HepG2 (cell line): ENCODE data around the gene PSMB2. TPM values are rescaled to one million over a fixed set of nuclear protein-coding genes. Genes with fewer than 3 reads are reported as not detected.

Experiments used
- ATAC-seq: fragments of 200-7000 bp; cut with Tn5 transposase; 3 replicates; pipeline ENCODE4 v1.9.1; 2020; ENCODE audit warnings: mild to moderate bottlenecking, moderate library complexity
- BruUV-seq: library from RNA; stranded (reverse); fragments of 400-500 nt; replicated peaks from 2 replicates; lab custom pipeline; 2021; lab: Mats Ljungman, UMichigan
- CTCF ChIA-PET: fragments of 300-600 bp; formaldehyde crosslinking; extraction: SDS; loops from one replicate; lab custom pipeline; 2021; ENCODE audit warnings: low total read pairs, inconsistent platforms, low intra/inter-chr PET ratio; lab: Yijun Ruan, JAX
- POLR2A ChIA-PET: fragments of 350-600 bp; sonication (Branson Sonifier 250); formaldehyde crosslinking; loops from one replicate; lab custom pipeline; 2020; ENCODE audit warnings: antibody characterized with exemption, inconsistent platforms; lab: Yijun Ruan, JAX
- DNase-seq: peaks from one replicate; pipeline ENCODE4 v3.0.0-alpha.2; 2015; ENCODE audit warnings: low spot score
- FAIRE-seq: peaks from 3 replicates; lab custom pipeline; 2011; peaks lifted over from hg19 to GRCh38; lab: Jason Lieb, UNC
- H2AFZ ChIP-seq: one replicate; pipeline ENCODE4 v1.6.1; 2011; ENCODE audit warnings: low read length, inconsistent platforms
- H3K27ac ChIP-seq: fragments of 300-600 bp; 3 replicates; pipeline ENCODE4 v1.8.0; 2011; ENCODE audit warnings: mixed run types, mild to moderate bottlenecking, mixed read lengths, low read length, inconsistent platforms; ENCODE audit not compliant: insufficient read depth; ENCODE audit errors: extremely low read length
- H3K27me3 ChIP-seq, 2 experiments: fragments of 200-600 bp in 1 of 2; 2 replicates in 1 of 2; 3 replicates in 1 of 2; pipeline versions ENCODE4 v1.6.0 to v1.8.0; 2011; ENCODE audit warnings: low read length in 2 of 2, mild to moderate bottlenecking in 2 of 2, moderate library complexity in 2 of 2, inconsistent platforms in 1 of 2; ENCODE audit not compliant: insufficient read depth in 2 of 2, control insufficient read depth in 1 of 2
- H3K36me3 ChIP-seq, 2 experiments: fragments of 200-600 bp in 1 of 2; replicated peaks in 1 of 2; 2 replicates in 1 of 2; 3 replicates in 1 of 2; pipeline versions ENCODE4 v1.5.1 to v1.8.0; 2011; ENCODE audit warnings: low read length in 2 of 2, inconsistent platforms in 1 of 2; ENCODE audit not compliant: insufficient read depth in 2 of 2, control insufficient read depth in 1 of 2
- H3K4me1 ChIP-seq: 2 replicates; pipeline ENCODE4 v1.5.1; 2012; ENCODE audit warnings: low read length, inconsistent platforms; ENCODE audit not compliant: insufficient read depth
- H3K4me2 ChIP-seq: 2 replicates; pipeline ENCODE4 v1.6.0; 2011; ENCODE audit warnings: low read depth, low read length, inconsistent platforms
- H3K4me3 ChIP-seq, 3 experiments: fragments of 200-600 bp in 1 of 3; sonication (generic), shearing (Covaris generic) in 1 of 3; replicated peaks in 1 of 3; 2 replicates each; pipeline ENCODE4 v1.5.1; 2011 to 2016; ENCODE audit warnings: low read length in 3 of 3, inconsistent platforms in 2 of 3, low read depth in 2 of 3, mild to moderate bottlenecking in 2 of 3, control low read depth in 1 of 3, mixed read lengths in 1 of 3; ENCODE audit not compliant: insufficient read depth in 1 of 3
- H3K79me2 ChIP-seq: one replicate; pipeline ENCODE4 v1.6.1; 2011; ENCODE audit warnings: low read length, inconsistent platforms; ENCODE audit not compliant: insufficient read depth
- H3K9ac ChIP-seq: 2 replicates; pipeline ENCODE4 v1.6.0; 2011; ENCODE audit warnings: mild to moderate bottlenecking, low read depth, low read length, inconsistent platforms; ENCODE audit not compliant: insufficient read depth
- H3K9me3 ChIP-seq: 2 replicates; pipeline ENCODE4 v1.5.1; 2012; ENCODE audit warnings: mild to moderate bottlenecking, low read length
- H4K20me1 ChIP-seq: 2 replicates; pipeline ENCODE4 v1.6.0; 2011; ENCODE audit warnings: inconsistent platforms, mild to moderate bottlenecking, low read length, moderate library complexity; ENCODE audit not compliant: insufficient read depth
- ATF6 ChIP-seq: sonication (generic); formaldehyde crosslinking; conservative IDR thresholded peaks from 2 replicates; pipeline ENCODE4 v1.4.0; 2020; ENCODE audit warnings: missing genetic modification reagents
- CHD2 ChIP-seq: IDR thresholded peaks from 2 replicates; pipeline ENCODE4 v1.6.1; 2011; ENCODE audit warnings: low read depth, low read length, improper control_type of control experiment
- GATAD2A ChIP-seq: IDR thresholded peaks from 2 replicates; pipeline ENCODE4 v1.6.1; 2016
- HDAC1 ChIP-seq: sonication (generic); formaldehyde crosslinking; IDR thresholded peaks from 2 replicates; pipeline ENCODE4 v1.5.1; 2020; ENCODE audit warnings: mild to moderate bottlenecking, missing genetic modification reagents
- MEF2D ChIP-seq: sonication (generic); formaldehyde crosslinking; IDR thresholded peaks from 2 replicates; pipeline ENCODE4 v1.5.1; 2020; ENCODE audit warnings: mild to moderate bottlenecking, missing genetic modification reagents
- MEIS1 ChIP-seq: sonication (generic); formaldehyde crosslinking; IDR thresholded peaks from 2 replicates; pipeline ENCODE4 v1.9.0; 2021; ENCODE audit warnings: mild to moderate bottlenecking, missing genetic modification reagents, moderate library complexity, borderline replicate concordance
- SMAD1 ChIP-seq: sonication (generic); formaldehyde crosslinking; IDR thresholded peaks from 2 replicates; pipeline ENCODE4 v1.4.0; 2020; ENCODE audit warnings: missing genetic modification reagents, low read depth, mild to moderate bottlenecking, borderline replicate concordance
- SP5 ChIP-seq: IDR thresholded peaks from 2 replicates; pipeline ENCODE4 v1.6.1; 2016; ENCODE audit warnings: low read depth, borderline replicate concordance
- TIGD3 ChIP-seq: sonication (generic); formaldehyde crosslinking; IDR thresholded peaks from 2 replicates; pipeline ENCODE4 v1.5.1; 2020; ENCODE audit warnings: mild to moderate bottlenecking, missing genetic modification reagents, borderline replicate concordance
- ZNF24 ChIP-seq: fragments of 450-650 bp; IDR thresholded peaks from 2 replicates; pipeline ENCODE4 v1.6.1; 2017; ENCODE audit warnings: antibody characterized with exemption, mild to moderate bottlenecking
- ZNF362 ChIP-seq: sonication (generic); formaldehyde crosslinking; IDR thresholded peaks from 2 replicates; pipeline ENCODE4 v1.4.0; 2020; ENCODE audit warnings: missing genetic modification reagents, mild to moderate bottlenecking, borderline replicate concordance
- ZNF441 ChIP-seq: sonication (generic); formaldehyde crosslinking; IDR thresholded peaks from 2 replicates; pipeline ENCODE4 v1.7.0; 2021; ENCODE audit warnings: missing genetic modification reagents, borderline replicate concordance
- ZSCAN25 ChIP-seq: sonication (generic); formaldehyde crosslinking; IDR thresholded peaks from 2 replicates; pipeline ENCODE4 v1.8.0; 2022; ENCODE audit warnings: mild to moderate bottlenecking, missing genetic modification reagents
- WGBS: methylation state at CpG from one replicate; pipeline ENCODE4 v1.1.6; 2017; ENCODE audit warnings: low lambda C conversion rate; 5-methylcytosine and 5-hydroxymethylcytosine counted together
- in situ Hi-C: cut with HindIII; loops from 2 replicates; pipeline ENCODE4 v1.10.0; 2017; ENCODE audit warnings: low pct_unique_long_range_greater_than_20kb; ENCODE audit not compliant: extremely low pct_ligation_motif_present
- intact Hi-C: fragments of 100-400 bp; cut with micrococcal nuclease; formaldehyde crosslinking; loops from one replicate; pipeline ENCODE4 v1.10.0; 2022; ENCODE audit not compliant: unreplicated experiment
- polyA plus RNA-seq, 8 experiments: library from polyadenylated mRNA; depleted of rRNA in 3 of 8; stranded (reverse) in 7 of 8; unstranded in 1 of 8; fragments of >200 nt; fragmentation: Illumina TruSeq in 4 of 8; extraction: Trizol in 4 of 8; gene quantifications; 2 replicates each; pipeline versions ENCODE4 v1.2.1 to v1.2.3, GENCODE V29; 2011 to 2016; ENCODE audit warnings: low read depth in 4 of 8, missing spikeins in 1 of 8, mixed read lengths in 1 of 8; ENCODE audit not compliant: insufficient read depth in 1 of 8
- total RNA-seq, 5 experiments: library from RNA; depleted of rRNA; stranded (reverse); fragments of >200 nt; fragmentation: Illumina TruSeq; extraction: Trizol; gene quantifications; 2 replicates each; pipeline ENCODE4 v1.2.3, GENCODE V29; 2016; ENCODE audit warnings: low read depth in 1 of 5
- TF ChIP-seq, protein P1 (sequence below): sonication (generic); formaldehyde crosslinking; IDR thresholded peaks from 2 replicates; pipeline ENCODE4 v1.4.0; 2020; ENCODE audit warnings: missing genetic modification reagents, mild to moderate bottlenecking, borderline replicate concordance
- TF ChIP-seq, protein P2 (sequence below): sonication (generic); formaldehyde crosslinking; IDR thresholded peaks from 2 replicates; pipeline ENCODE4 v1.4.0; 2020; ENCODE audit warnings: mild to moderate bottlenecking, missing genetic modification reagents
- TF ChIP-seq, protein P3 (sequence below), 2 experiments: fragments of 450-650 bp in 1 of 2; sonication (generic) in 1 of 2; formaldehyde crosslinking; IDR thresholded peaks; 2 replicates each; pipeline versions ENCODE4 v1.5.0 to v1.8.0; 2020 to 2022; ENCODE audit warnings: mild to moderate bottlenecking in 1 of 2, missing genetic modification reagents in 1 of 2

The PSMB2 gene
- total and polyA plus RNA-seq, 2 of the 13 experiments (the other 11 are each of a cell fraction or from before 2014, with no cell fraction given) = 60.6 to 62.2 TPM

DNA sequence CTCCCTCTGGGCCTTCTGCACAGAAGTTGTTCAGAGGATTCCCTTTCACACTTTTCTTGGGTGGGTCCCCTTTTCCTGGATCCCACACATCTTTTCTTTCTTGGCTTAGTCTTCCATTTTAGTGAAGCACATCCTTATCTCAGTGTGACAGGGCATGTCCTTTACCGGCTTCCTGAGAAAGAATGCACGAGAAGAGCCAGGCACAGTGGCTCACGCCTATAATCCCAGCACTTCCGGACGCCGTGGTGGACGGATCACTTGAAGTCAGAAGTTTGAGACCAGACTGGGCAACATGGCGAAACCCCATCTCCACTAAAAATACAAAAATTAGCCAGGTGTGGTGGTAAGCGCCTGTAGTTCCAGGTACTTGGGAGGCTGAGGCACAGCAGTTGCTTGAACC lies 22.1 kb upstream of the PSMB2 start:
- Histone ChIP-seq H3K9me3 (no peaks in the 10 kb centered on the region), H3K79me2 (no peaks in the 10 kb centered on the region), H3K27ac (no peak overlapping the region), H2AFZ (no peak overlapping the region), H4K20me1 (no peaks in the 10 kb centered on the region), H3K4me1 (no peaks in the 10 kb centered on the region), H3K4me2 (no peak overlapping the region), H3K36me3 (no peaks in the 10 kb centered on the region), H3K27me3 (peaks cover 0 to 17% of the 10 kb centered on the region in 2 experiments; a peak in 2 of 5 replicates), H3K4me3 (no peak overlapping the region), H3K9ac (no peak overlapping the region)
- CTCF ChIA-PET = no interaction called here
- no peak for FAIRE-seq
- no peak for ATAC-seq
- 46% methylated on average over 9 of the region's 9 CpGs for WGBS
- no peak for DNase-seq
- POLR2A ChIA-PET = no interaction called here
- no TSS peak for BruUV-seq
- intact Hi-C loops (no loop called here), in situ Hi-C loops (no loop called here)
- TF ChIP-seq, protein P1, sequence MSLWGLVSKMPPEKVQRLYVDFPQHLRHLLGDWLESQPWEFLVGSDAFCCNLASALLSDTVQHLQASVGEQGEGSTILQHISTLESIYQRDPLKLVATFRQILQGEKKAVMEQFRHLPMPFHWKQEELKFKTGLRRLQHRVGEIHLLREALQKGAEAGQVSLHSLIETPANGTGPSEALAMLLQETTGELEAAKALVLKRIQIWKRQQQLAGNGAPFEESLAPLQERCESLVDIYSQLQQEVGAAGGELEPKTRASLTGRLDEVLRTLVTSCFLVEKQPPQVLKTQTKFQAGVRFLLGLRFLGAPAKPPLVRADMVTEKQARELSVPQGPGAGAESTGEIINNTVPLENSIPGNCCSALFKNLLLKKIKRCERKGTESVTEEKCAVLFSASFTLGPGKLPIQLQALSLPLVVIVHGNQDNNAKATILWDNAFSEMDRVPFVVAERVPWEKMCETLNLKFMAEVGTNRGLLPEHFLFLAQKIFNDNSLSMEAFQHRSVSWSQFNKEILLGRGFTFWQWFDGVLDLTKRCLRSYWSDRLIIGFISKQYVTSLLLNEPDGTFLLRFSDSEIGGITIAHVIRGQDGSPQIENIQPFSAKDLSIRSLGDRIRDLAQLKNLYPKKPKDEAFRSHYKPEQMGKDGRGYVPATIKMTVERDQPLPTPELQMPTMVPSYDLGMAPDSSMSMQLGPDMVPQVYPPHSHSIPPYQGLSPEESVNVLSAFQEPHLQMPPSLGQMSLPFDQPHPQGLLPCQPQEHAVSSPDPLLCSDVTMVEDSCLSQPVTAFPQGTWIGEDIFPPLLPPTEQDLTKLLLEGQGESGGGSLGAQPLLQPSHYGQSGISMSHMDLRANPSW = no peak
- TF ChIP-seq GATAD2A (CRISPR knock-in tag) (no peak), ZNF24 (no peak), ZSCAN25 (CRISPR knock-in tag) (no peak), MEIS1 (CRISPR knock-in tag) (no peak), TIGD3 (CRISPR knock-in tag) (no peak), SP5 (CRISPR knock-in tag) (no peak), ATF6 (CRISPR knock-in tag) (no peak), ZNF362 (no peak), CHD2 (no peak), HDAC1 (CRISPR knock-in tag) (no peak), MEF2D (CRISPR knock-in tag) (no peak), ZNF441 (CRISPR knock-in tag) (no peak), SMAD1 (CRISPR knock-in tag) (no peak)
- TF ChIP-seq, protein P2, sequence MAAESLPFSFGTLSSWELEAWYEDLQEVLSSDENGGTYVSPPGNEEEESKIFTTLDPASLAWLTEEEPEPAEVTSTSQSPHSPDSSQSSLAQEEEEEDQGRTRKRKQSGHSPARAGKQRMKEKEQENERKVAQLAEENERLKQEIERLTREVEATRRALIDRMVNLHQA (CRISPR knock-in tag) = no peak
- TF ChIP-seq, protein P3, sequence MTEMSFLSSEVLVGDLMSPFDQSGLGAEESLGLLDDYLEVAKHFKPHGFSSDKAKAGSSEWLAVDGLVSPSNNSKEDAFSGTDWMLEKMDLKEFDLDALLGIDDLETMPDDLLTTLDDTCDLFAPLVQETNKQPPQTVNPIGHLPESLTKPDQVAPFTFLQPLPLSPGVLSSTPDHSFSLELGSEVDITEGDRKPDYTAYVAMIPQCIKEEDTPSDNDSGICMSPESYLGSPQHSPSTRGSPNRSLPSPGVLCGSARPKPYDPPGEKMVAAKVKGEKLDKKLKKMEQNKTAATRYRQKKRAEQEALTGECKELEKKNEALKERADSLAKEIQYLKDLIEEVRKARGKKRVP (CRISPR knock-in tag; IDR thresholded peaks at IDR 0.05) = no peak
